ENCODE data around the gene NR2C2AP. TPM values are rescaled to one million over a fixed set of nuclear protein-coding genes. Genes with fewer than 3 reads are reported as not detected.
"Not testable (repeated sequence)": the region's sequence is repeated elsewhere in the genome, so short reads cannot be mapped to it uniquely, and the experiment has no call there.

Gene NR2C2AP
- total RNA-seq, 1 donor from 2014 or later: 7.3 TPM

DNA sequence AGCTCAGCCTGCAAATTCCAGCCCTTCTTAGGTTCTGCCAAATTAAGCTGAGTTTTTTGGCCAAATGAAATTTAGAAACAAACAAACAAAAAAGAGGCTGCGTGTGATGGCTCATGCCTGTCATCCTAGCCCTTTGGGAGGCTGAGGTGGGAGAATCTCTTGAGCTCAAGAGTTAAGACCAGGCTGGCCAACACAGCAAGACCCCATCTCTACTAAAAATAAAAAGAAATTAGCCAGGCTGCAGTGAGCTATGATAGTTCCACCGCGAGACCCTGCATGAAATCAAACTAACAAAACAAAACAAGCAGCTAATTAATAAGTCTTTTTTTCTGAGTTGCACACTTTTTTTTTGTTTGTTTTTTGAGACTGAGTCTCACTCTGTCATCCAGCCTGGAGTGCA lies 26.5 kb upstream of the NR2C2AP start:
- peaks cover 0 to 5% (median 0%) of the 10 kb centered on the region in 3 donors for H3K4me1 ChIP-seq (ENCODE audit: control insufficient read depth in 3 of 3, insufficient read depth in 3 of 3, low read length in 3 of 3)
- no peak overlapping the region for H3K27ac ChIP-seq (ENCODE audit: low read depth, low read length)
- no peak overlapping the region for H3K4me3 ChIP-seq (ENCODE audit: low read length in 3 of 3)
- no peak overlapping the region for H3K9ac ChIP-seq (ENCODE audit: low read depth in 1 of 3, low read length in 3 of 3)
- peaks cover 47 to 52% (median 47%) of the 10 kb centered on the region in 3 donors for H3K27me3 ChIP-seq (ENCODE audit: control insufficient read depth in 3 of 3, insufficient read depth in 3 of 3, low read length in 3 of 3)
- peaks cover 12% of the 10 kb centered on the region in 3 donors for H3K9me3 ChIP-seq (ENCODE audit: control insufficient read depth in 3 of 3, low read length in 3 of 3)
- no peaks in the 10 kb centered on the region for H3K36me3 ChIP-seq (ENCODE audit: control insufficient read depth in 3 of 3, insufficient read depth in 3 of 3, low read length in 3 of 3)

DNA sequence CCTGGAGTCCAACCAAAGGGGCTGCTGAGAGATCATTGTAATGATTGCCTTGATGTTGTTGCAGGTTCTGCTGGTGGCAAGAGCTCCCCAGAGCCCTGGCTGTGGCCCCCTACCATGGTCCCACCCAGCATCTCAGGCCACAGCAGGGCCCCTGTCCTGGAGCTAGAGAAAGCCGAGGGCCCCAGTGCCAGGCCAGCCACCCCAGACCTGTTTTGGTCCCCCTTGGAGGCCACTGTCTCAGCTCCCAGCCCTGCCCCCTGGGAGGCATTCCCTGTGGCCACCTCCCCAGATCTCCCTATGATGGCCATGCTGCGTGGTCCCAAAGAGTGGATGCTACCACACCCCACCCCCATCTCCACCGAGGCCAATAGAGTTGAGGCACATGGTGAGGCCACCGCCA lies 24.0 kb upstream of the NR2C2AP start:
- Histone ChIP-seq H3K36me3 (ENCODE audit: control insufficient read depth in 3 of 3, insufficient read depth in 3 of 3, low read length in 3 of 3) (no peaks in the 10 kb centered on the region), H3K27me3 (ENCODE audit: control insufficient read depth in 3 of 3, insufficient read depth in 3 of 3, low read length in 3 of 3) (peaks cover 54 to 55% (median 55%) of the 10 kb centered on the region in 3 donors), H3K4me3 (ENCODE audit: low read length in 3 of 3) (no peak overlapping the region)

DNA sequence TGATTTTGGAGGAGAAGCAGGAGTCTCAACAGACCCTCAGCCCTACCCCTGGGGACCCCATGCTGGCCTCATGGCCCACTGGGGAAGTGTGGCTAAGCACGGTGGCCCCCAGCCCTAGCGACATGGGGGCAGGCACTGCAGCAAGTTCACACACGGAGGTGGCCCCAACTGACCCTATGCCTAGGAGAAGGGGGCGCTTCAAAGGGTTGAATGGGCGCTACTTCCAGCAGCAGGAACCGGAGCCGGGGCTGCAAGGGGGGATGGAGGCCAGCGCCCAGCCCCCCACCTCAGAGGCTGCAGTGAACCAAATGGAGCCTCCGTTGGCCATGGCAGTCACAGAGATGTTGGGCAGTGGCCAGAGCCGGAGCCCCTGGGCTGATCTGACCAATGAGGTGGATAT lies 23.4 kb upstream of the NR2C2AP start:
- H3K27ac ChIP-seq (ENCODE audit: low read depth, low read length): no peak overlapping the region
- H3K4me3 ChIP-seq (ENCODE audit: low read length in 3 of 3): no peak overlapping the region
- no peaks in the 10 kb centered on the region for H3K9me3 ChIP-seq (ENCODE audit: control insufficient read depth in 3 of 3, low read length in 3 of 3)
- H3K4me1 ChIP-seq (ENCODE audit: control insufficient read depth in 3 of 3, insufficient read depth in 3 of 3, low read length in 3 of 3): peaks cover 0 to 5% (median 0%) of the 10 kb centered on the region in 3 donors
- H3K27me3 ChIP-seq (ENCODE audit: control insufficient read depth in 3 of 3, insufficient read depth in 3 of 3, low read length in 3 of 3): peaks cover 54 to 57% (median 55%) of the 10 kb centered on the region in 3 donors
- no peak overlapping the region for H3K9ac ChIP-seq (ENCODE audit: low read depth in 1 of 3, low read length in 3 of 3)
- no peaks in the 10 kb centered on the region for H3K36me3 ChIP-seq (ENCODE audit: control insufficient read depth in 3 of 3, insufficient read depth in 3 of 3, low read length in 3 of 3)

More for the DNA sequence above, 24.0 kb upstream of the NR2C2AP start:
- peaks cover 0 to 5% (median 0%) of the 10 kb centered on the region in 3 donors for H3K4me1 ChIP-seq (ENCODE audit: control insufficient read depth in 3 of 3, insufficient read depth in 3 of 3, low read length in 3 of 3)
- H3K9ac ChIP-seq (ENCODE audit: low read depth in 1 of 3, low read length in 3 of 3): no peak overlapping the region
- H3K27ac ChIP-seq (ENCODE audit: low read depth, low read length): no peak overlapping the region
- no peaks in the 10 kb centered on the region for H3K9me3 ChIP-seq (ENCODE audit: control insufficient read depth in 3 of 3, low read length in 3 of 3)

DNA sequence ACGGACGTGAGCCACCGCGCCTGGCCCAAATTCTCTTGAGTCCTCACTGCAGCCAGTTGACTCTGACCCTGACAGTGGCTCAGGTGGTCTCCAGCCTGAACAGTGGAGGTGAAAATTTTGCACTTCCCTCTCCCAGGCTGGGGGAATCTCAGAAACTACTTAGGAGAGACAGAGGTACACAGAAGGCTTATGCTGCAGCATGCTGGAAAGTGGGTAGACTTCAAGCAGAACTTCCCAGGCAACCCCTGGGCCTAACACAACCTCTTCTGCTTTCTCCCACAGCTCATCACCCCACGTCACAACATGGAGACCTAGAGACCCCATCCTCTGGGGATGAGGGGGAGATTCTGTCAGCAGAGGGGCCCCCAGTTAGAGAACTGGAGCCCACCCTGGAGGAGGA lies 23.0 kb upstream of the NR2C2AP start:
- H3K36me3 ChIP-seq (ENCODE audit: control insufficient read depth in 3 of 3, insufficient read depth in 3 of 3, low read length in 3 of 3): no peaks in the 10 kb centered on the region
- H3K27me3 ChIP-seq (ENCODE audit: control insufficient read depth in 3 of 3, insufficient read depth in 3 of 3, low read length in 3 of 3): peaks cover 54 to 58% (median 55%) of the 10 kb centered on the region in 3 donors
- H3K4me3 ChIP-seq (ENCODE audit: low read length in 3 of 3): no peak overlapping the region
- H3K27ac ChIP-seq (ENCODE audit: low read depth, low read length): no peak overlapping the region
- no peak overlapping the region for H3K9ac ChIP-seq (ENCODE audit: low read depth in 1 of 3, low read length in 3 of 3)
- peaks cover 0 to 5% (median 0%) of the 10 kb centered on the region in 3 donors for H3K4me1 ChIP-seq (ENCODE audit: control insufficient read depth in 3 of 3, insufficient read depth in 3 of 3, low read length in 3 of 3)
- no peaks in the 10 kb centered on the region for H3K9me3 ChIP-seq (ENCODE audit: control insufficient read depth in 3 of 3, low read length in 3 of 3)

DNA sequence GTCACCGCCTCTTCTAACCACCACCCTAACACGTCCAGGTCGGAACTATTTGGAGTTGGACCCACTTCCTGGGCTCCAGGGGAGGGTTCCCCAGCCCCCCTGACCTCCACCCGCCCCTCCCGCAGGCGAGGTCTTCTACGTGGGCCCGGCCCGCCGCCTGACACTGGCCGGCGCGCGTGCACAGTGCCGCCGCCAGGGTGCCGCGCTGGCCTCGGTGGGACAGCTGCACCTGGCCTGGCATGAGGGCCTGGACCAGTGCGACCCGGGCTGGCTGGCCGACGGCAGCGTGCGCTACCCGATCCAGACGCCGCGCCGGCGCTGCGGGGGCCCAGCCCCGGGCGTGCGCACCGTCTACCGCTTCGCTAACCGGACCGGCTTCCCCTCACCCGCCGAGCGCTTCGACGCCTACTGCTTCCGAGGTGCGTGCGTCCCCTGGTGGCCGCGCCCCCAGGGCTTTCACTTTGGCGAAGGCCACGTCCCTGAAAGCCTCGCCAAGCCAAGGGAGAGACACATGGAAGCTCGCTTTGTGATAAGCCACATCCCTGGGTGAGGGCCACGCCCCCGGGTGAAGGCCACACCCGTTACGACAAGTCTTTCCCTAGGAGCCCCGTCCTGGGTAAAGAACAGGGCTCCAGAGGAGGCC lies 21.8 kb upstream of the NR2C2AP start:
- H3K36me3 ChIP-seq (ENCODE audit: control insufficient read depth in 3 of 3, insufficient read depth in 3 of 3, low read length in 3 of 3): no peaks in the 10 kb centered on the region
- H3K27me3 ChIP-seq (ENCODE audit: control insufficient read depth in 3 of 3, insufficient read depth in 3 of 3, low read length in 3 of 3): peaks cover 54 to 58% (median 55%) of the 10 kb centered on the region in 3 donors
- H3K9ac ChIP-seq (ENCODE audit: low read depth in 1 of 3, low read length in 3 of 3): no peak overlapping the region
- no peak overlapping the region for H3K27ac ChIP-seq (ENCODE audit: low read depth, low read length)
- no peaks in the 10 kb centered on the region for H3K9me3 ChIP-seq (ENCODE audit: control insufficient read depth in 3 of 3, low read length in 3 of 3)
- peak overlapping the region in 2 of 3 donors; percentile 27 to 56 for H3K4me3 ChIP-seq (ENCODE audit: low read length in 3 of 3)
- H3K4me1 ChIP-seq (ENCODE audit: control insufficient read depth in 3 of 3, insufficient read depth in 3 of 3, low read length in 3 of 3): peaks cover 0 to 5% (median 0%) of the 10 kb centered on the region in 3 donors

DNA sequence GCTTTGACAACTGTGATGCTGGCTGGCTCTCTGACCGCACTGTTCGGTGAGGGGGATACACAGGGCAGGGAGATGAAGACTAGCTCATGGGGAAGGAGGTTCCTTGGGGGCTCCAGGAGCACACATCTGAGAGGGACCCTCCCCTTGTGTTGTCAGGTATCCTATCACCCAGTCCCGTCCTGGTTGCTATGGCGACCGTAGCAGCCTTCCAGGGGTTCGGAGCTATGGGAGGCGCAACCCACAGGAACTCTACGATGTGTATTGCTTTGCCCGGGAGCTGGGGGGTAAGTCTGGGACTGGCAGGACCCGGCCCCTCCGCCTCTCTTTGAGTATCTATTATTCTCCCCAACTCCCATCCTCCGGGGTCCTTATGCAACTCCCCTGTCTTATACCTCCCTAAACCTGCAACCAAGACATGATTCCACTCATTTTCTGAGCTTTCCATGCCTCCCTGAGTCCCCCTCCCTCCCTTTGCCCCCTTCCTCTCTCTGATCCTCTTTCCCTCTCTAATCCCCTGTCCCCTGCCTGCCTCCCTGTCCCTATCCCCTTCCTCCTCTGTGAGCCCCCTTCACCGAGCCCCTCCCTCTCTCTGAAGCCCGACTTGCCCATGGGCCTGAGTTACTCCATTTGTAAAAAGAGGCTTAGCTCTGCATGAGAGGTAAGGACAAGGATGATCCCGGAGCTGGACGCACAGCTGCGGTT lies 21.1 kb upstream of the NR2C2AP start:
- no peak overlapping the region for H3K4me3 ChIP-seq (ENCODE audit: low read length in 3 of 3)
- peaks cover 50 to 56% (median 51%) of the 10 kb centered on the region in 3 donors for H3K27me3 ChIP-seq (ENCODE audit: control insufficient read depth in 3 of 3, insufficient read depth in 3 of 3, low read length in 3 of 3)
- no peak overlapping the region for H3K27ac ChIP-seq (ENCODE audit: low read depth, low read length)
- H3K36me3 ChIP-seq (ENCODE audit: control insufficient read depth in 3 of 3, insufficient read depth in 3 of 3, low read length in 3 of 3): no peaks in the 10 kb centered on the region
- peaks cover 0 to 5% (median 0%) of the 10 kb centered on the region in 3 donors for H3K4me1 ChIP-seq (ENCODE audit: control insufficient read depth in 3 of 3, insufficient read depth in 3 of 3, low read length in 3 of 3)
- no peaks in the 10 kb centered on the region for H3K9me3 ChIP-seq (ENCODE audit: control insufficient read depth in 3 of 3, low read length in 3 of 3)
- no peak overlapping the region for H3K9ac ChIP-seq (ENCODE audit: low read depth in 1 of 3, low read length in 3 of 3)

DNA sequence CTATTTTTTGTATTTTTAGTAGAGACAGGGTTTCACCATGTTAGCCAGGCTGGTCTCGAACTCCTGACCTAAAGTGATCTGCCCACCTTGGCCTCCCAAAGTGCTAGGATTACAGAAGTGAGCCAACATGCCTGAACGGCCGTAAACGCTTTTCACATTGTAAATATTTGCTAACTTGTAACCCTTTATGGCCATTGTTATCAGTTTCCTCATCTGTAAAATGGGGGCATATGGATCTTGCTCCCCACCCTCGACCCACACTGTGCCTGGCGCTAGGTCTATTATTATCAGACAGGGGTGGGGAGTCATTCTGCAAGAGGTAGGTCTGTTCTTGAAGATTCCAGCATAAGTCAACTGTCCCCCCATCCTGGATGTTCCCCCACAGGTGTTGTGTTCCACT lies 20.4 kb upstream of the NR2C2AP start:
- H3K4me1 ChIP-seq (ENCODE audit: control insufficient read depth in 3 of 3, insufficient read depth in 3 of 3, low read length in 3 of 3): peaks cover 0 to 5% (median 0%) of the 10 kb centered on the region in 3 donors
- H3K4me3 ChIP-seq (ENCODE audit: low read length in 3 of 3): no peak overlapping the region
- no peaks in the 10 kb centered on the region for H3K9me3 ChIP-seq (ENCODE audit: control insufficient read depth in 3 of 3, low read length in 3 of 3)
- H3K36me3 ChIP-seq (ENCODE audit: control insufficient read depth in 3 of 3, insufficient read depth in 3 of 3, low read length in 3 of 3): no peaks in the 10 kb centered on the region
- peaks cover 46 to 51% (median 48%) of the 10 kb centered on the region in 3 donors for H3K27me3 ChIP-seq (ENCODE audit: control insufficient read depth in 3 of 3, insufficient read depth in 3 of 3, low read length in 3 of 3)
- H3K9ac ChIP-seq (ENCODE audit: low read depth in 1 of 3, low read length in 3 of 3): no peak overlapping the region
- H3K27ac ChIP-seq (ENCODE audit: low read depth, low read length): no peak overlapping the region

DNA sequence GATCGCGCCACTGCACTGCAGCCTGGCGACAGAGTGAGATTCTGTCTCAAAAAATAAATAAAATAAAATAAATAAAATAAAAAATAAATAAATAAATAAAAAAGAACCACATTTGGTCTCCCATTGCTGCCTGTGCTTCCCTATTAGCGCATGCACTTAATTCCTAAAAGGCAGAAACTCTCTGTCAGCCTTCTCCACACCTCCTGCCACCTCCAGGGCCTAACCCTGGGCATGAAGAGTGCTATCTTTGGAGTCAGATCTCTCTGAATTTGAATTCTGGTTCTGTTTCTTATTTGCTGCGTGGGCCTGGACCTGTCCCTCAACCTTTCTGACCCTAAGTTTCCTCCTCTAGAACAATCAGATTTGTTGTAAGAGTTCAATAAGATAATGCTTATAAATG lies 19.8 kb upstream of the NR2C2AP start:
- Histone ChIP-seq H3K27me3 (ENCODE audit: control insufficient read depth in 3 of 3, insufficient read depth in 3 of 3, low read length in 3 of 3) (peaks cover 40 to 46% (median 43%) of the 10 kb centered on the region in 3 donors), H3K9ac (ENCODE audit: low read depth in 1 of 3, low read length in 3 of 3) (no peak overlapping the region), H3K4me3 (ENCODE audit: low read length in 3 of 3) (no peak overlapping the region), H3K4me1 (ENCODE audit: control insufficient read depth in 3 of 3, insufficient read depth in 3 of 3, low read length in 3 of 3) (peaks cover 0 to 5% (median 0%) of the 10 kb centered on the region in 3 donors), H3K36me3 (ENCODE audit: control insufficient read depth in 3 of 3, insufficient read depth in 3 of 3, low read length in 3 of 3) (no peaks in the 10 kb centered on the region), H3K9me3 (ENCODE audit: control insufficient read depth in 3 of 3, low read length in 3 of 3) (no peaks in the 10 kb centered on the region), H3K27ac (ENCODE audit: low read depth, low read length) (no peak overlapping the region)

DNA sequence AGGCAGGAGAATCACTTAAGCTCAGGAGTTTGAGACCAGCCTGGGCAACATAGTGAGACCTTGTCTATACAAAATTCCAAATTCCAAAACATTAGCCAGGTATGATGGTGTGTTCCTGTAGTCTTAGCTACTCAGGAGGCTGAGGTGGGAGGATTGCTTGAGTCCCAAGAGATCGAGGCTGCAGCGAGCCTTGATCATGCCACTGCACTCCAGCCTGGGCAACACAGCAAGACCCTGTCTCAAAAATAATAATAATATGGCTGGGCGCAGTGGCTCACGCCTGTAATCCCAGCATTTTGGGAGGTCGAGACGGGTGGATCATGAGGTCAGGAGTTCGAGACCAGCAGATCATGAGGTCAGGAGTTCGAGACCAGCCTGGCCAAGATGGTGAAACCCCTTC lies 17.8 kb upstream of the NR2C2AP start:
- H3K4me3 ChIP-seq (ENCODE audit: low read length in 3 of 3); H3K27ac ChIP-seq (ENCODE audit: low read depth, low read length); H3K4me1 ChIP-seq (ENCODE audit: control insufficient read depth in 3 of 3, insufficient read depth in 3 of 3, low read length in 3 of 3); H3K9ac ChIP-seq (ENCODE audit: low read depth in 1 of 3, low read length in 3 of 3); H3K36me3 ChIP-seq (ENCODE audit: control insufficient read depth in 3 of 3, insufficient read depth in 3 of 3, low read length in 3 of 3); H3K9me3 ChIP-seq (ENCODE audit: control insufficient read depth in 3 of 3, low read length in 3 of 3): not testable (repeated sequence)
- H3K27me3 ChIP-seq (ENCODE audit: control insufficient read depth in 3 of 3, insufficient read depth in 3 of 3, low read length in 3 of 3): peaks cover 20 to 30% (median 30%) of the 10 kb centered on the region in 3 donors

DNA sequence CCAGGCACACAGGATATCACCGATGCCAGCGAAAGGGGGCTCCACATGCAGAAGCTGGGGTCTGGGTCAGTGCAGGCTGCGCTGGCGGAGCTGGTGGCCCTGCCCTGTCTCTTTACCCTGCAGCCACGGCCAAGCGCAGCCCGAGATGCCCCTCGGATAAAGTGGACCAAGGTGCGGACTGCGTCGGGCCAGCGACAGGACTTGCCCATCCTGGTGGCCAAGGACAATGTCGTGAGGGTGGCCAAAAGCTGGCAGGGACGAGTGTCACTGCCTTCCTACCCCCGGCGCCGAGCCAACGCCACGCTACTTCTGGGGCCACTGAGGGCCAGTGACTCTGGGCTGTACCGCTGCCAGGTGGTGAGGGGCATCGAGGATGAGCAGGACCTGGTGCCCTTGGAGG lies 15.7 kb upstream of the NR2C2AP start:
- Histone ChIP-seq H3K9me3 (ENCODE audit: control insufficient read depth in 3 of 3, low read length in 3 of 3) (no peaks in the 10 kb centered on the region), H3K27me3 (ENCODE audit: control insufficient read depth in 3 of 3, insufficient read depth in 3 of 3, low read length in 3 of 3) (peaks cover 14 to 31% (median 19%) of the 10 kb centered on the region in 3 donors), H3K4me1 (ENCODE audit: control insufficient read depth in 3 of 3, insufficient read depth in 3 of 3, low read length in 3 of 3) (no peaks in the 10 kb centered on the region), H3K4me3 (ENCODE audit: low read length in 3 of 3) (no peak overlapping the region), H3K36me3 (ENCODE audit: control insufficient read depth in 3 of 3, insufficient read depth in 3 of 3, low read length in 3 of 3) (no peaks in the 10 kb centered on the region), H3K9ac (ENCODE audit: low read depth in 1 of 3, low read length in 3 of 3) (no peak overlapping the region), H3K27ac (ENCODE audit: low read depth, low read length) (no peak overlapping the region)

Measured in skeletal muscle tissue (tissue), 4 donors.